SIG-M5 (cell line): ENCODE measurements around the gene GABRD.
"Not testable (repeated sequence)": the region's sequence is repeated elsewhere in the genome, so short reads cannot be mapped to it uniquely, and the experiment has no call there.

ENCODE experiments used
- DNase-seq: peaks from one replicate; lab custom pipeline; 2025; lab: John Stamatoyannopoulos, UW

GABRD gene

GRCh38 chr1:2019172-2019543 lies at the start of gene GABRD:
Gene GABRD, plus strand, starts transcription at chr1:2019345. Its CDS starts 79 bp downstream, at chr1:2019424.
- DNase-seq, result no peak

DNA sequence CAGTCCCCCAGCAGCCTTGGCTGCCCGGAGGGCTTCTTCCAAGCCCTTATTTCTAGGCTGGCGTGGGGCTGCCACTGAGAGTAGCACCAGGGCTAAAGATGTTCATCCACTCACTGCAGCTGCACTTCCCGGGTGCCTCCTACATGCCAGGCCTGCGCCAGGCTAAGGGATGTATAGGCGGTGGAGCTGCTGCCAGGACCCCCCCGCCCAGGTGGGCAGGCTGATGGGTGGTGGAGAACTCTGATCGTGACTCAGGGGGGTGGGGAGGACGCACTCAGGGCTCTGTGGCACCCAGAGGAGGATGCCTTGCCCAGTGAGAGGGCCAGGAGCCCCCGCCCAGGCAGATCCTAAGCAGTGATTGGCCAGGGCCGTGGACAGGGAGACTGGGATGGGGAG lies 49.6 kb upstream of the GABRD start:
- DNase-seq, result no peak

GRCh38 chr1:1969953-1970716 lies 49.0 kb upstream of the GABRD start:
- DNase-seq, result no peak

DNA sequence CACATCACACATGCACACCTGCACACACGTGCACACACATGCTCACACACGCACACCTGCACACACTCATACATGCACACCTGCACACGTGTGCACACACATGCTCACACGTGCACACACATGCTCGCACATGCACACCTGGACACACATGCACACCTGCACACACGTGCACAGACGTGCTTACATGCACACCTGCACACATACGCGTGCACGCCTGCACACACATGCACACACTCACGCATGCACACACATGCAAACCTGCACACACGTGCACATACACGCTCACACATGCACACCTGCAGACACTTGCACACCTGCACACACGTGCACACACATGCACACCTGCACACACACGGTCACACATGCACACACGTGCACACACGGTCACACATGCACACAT lies 48.1 kb upstream of the GABRD start:
- no peak for DNase-seq

GRCh38 chr1:1971688-1972087 lies 47.5 kb upstream of the GABRD start:
- no peak for DNase-seq

- no peak for DNase-seq
Observed at GRCh38 chr1:1972976-1973715, 46.0 kb upstream of the GABRD start.

DNA sequence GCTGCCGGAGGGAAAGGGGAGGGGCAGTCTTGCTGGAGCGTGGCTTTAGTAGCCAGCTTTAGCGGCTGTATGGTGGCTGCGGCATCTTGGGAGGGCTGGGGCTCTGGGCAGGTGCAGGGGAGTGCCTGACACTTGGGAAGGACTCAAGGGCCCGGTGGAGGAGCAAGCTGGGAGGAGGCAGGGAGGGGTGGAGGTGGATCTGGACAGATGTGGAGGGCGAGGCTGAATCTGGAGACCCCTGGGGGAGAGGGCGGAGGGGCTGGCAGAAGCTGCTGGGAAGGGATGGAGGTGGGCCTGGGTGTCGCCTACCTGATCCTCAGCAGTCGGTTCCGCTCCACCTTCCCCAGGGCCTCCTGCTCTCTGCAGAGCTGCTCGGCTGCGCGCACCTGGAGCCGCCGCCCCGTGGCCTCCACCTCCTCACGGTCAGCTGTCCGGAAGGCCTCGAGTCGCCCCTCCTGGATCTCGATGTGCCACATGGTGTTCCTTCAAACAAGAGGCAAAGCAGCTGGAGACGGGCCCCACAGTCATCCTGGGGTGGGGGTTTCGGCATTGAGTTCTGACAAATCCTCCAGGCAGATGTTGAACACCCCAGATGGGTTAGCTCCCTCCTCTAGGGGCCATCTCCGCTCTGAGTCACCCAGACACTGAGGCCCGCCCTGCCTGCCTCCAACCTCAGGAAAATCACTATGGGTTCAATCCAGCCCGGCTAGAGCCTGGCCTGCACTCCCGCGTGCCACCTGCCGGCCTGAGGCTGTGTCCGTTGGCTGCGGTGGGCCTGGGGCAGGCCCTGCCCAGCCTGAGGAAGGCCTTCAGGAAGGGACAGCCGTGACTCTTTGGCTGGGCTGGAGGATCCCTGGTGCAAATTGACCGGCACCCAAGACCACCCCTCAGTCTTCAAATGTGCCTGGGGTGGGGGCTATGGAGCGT lies 45.2 kb upstream of the GABRD start:
- no peak for DNase-seq

- DNase-seq, result no peak
Observed at GRCh38 chr1:1974834-1975233, 44.3 kb upstream of the GABRD start.

DNA sequence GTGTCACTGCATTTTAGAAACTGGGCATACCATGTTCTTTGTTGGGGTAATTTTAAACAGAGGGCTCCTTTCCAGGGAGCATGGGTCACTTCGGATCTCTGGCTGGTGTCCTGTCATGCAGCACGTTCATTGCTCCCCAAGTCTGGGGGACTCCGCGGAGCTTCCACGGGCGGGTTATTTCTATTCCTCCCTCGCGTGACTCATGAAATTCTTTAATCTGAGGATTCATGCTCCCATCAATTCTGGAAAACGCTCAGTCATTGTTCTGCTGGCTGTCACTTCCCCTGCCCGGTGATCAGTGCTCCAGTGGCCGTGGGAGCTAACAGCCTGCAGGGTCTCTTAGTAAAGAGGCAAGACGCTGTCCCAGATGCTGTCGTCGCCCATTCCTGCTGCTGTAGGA lies 43.6 kb upstream of the GABRD start:
- no peak for DNase-seq

DNA sequence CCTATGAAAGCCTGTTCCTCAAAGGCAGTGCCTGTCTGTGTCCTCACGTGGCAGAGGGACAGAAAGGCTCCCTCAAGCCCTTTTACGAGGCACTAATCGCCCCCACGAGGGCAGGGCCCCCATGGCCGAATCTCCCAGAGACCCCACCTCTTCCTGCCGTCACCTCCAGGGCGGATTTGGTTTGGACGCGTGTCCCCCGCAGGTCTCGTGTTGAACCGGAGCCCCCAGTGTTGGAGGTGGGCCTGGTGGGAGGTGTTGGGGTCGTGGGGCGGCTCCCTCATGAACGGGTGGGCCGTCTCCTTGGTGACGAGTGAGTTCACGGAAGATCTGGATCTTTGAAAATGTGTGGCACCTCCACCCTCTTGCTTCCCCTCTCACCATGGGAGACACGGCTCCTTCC lies 43.1 kb upstream of the GABRD start:
- DNase-seq, result no peak

DNA sequence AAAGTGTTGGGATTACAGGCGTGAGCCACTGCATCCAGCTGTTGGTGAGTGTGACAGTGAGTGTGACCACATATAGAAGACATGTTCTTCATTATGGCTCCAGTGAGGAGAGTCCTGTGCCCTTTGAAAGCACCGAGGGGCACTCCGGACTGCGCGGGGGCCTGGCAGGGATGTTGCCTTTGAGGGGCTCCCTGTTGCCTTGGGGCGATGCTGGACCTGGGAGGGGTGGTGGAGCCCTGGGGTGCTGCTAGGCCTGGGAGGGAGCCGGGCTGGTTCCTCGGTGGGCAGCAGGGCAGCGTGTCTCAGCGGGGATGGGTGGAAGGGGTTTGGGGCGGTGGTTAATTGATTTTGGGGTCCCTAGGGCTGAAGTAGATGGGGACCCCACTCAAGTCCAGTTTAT lies 41.0 kb upstream of the GABRD start:
- DNase-seq, result no peak

DNA sequence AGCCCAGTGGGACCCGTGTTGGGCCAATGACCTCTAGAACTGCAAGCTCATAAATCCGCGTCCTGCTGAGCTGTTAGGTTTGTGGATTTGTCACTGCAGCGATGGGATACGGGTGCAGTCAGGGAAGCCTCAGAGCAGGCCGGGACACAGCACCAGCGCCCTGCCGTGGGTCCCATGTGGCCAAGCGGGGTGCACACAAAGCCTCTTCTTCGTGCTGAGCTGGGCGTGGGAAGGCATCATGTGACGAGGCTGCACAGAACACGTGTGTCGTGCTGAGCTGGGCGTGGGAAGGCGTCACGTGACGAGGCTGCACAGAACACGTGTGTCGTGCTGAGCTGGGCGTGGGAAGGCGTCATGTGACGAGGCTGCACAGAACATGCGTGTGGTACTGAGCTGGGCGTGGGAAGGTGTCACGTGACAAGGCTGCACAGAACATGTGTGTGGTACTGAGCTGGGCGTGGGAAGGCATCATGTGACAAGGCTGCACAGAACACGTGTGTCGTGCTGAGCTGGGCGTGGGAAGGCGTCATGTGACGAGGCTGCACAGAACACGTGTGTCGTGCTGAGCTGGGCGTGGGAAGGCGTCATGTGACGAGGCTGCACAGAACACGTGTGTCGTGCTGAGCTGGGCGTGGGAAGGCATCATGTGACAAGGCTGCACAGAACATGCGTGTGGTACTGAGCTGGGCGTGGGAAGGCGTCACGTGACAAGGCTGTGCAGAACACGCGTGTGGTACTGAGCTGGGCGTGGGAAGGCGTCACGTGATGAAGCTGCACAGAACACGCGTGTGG lies 40.3 kb upstream of the GABRD start:
- DNase-seq, result not testable (repeated sequence)

- no peak for DNase-seq
Observed at GRCh38 chr1:1979482-1980165, 39.5 kb upstream of the GABRD start.

DNA sequence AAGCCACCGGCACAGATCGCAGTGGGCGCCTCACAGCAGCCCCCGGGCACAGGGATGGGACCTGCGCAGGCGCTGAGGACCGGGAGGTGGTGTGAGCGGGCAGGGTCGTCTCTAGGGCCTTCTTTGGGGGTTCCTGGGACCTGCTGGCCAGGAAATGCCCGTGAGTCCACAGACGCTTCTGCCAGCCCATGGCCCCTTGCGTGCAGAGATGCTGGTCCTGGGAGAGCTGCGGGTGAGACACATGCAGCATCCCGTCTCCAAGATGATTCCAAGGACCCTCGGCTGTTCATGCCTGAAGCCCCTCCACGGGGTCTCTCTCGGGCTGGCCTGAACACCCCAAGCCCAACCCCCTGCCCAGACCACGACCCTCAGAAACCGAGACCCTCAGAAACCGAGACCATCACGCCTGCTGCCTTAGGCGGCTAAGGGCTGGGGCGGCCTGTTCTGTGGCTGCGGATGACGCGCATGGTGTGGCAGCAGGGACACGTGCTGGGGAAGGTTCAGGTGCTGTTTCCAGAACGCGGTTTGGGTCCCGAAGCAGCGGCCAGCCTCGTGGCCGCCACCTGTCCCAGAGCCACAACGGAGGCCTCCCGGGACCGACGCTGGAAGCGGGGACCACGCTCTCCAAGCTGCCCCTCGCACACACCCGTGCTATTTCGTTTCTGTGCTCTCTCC lies 38.5 kb upstream of the GABRD start:
- no peak for DNase-seq

DNA sequence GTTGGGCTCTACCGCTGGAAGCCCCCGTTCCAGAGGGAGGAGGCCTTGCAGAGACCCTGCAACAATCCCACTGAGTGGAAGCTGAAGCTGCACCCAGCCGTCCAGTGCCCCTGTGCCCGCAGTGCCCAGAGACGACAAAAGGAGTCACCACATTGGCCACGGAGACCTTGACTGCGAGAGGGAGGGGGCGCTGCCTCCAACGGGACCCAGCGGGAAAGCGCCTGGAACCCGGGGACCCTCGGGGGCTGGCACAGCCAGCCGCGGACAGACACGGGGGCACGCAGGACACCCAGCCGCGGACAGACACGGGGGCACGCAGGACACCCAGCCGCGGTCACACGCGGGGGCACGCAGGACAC lies 38.0 kb upstream of the GABRD start:
- no peak for DNase-seq

DNA sequence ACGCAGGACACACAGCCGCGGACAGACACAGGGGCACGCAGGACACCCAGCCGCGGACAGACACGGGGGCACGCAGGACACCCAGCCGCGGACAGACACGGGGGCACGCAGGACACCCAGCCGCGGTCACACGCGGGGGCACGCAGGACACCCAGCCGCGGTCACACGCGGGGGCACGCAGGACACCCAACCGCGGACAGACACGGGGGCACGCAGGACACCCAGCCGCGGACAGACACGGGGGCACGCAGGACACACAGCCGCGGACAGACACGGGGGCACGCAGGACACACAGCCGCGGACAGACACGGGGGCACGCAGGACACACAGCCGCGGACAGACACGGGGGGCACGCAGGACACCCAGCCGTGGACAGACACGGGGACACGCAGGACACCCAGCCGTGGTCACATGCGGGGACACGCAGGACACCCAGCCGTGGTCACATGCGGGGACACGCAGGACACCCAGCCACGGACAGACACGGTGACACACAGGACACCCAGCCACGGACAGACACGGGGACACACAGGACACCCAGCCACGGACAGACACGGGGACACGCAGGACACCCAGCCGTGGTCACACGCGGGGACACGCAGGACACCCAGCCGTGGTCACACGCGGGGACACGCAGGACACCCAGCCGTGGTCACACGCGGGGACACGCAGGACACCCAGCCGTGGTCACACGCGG lies 37.4 kb upstream of the GABRD start:
- not testable (repeated sequence) for DNase-seq

DNA sequence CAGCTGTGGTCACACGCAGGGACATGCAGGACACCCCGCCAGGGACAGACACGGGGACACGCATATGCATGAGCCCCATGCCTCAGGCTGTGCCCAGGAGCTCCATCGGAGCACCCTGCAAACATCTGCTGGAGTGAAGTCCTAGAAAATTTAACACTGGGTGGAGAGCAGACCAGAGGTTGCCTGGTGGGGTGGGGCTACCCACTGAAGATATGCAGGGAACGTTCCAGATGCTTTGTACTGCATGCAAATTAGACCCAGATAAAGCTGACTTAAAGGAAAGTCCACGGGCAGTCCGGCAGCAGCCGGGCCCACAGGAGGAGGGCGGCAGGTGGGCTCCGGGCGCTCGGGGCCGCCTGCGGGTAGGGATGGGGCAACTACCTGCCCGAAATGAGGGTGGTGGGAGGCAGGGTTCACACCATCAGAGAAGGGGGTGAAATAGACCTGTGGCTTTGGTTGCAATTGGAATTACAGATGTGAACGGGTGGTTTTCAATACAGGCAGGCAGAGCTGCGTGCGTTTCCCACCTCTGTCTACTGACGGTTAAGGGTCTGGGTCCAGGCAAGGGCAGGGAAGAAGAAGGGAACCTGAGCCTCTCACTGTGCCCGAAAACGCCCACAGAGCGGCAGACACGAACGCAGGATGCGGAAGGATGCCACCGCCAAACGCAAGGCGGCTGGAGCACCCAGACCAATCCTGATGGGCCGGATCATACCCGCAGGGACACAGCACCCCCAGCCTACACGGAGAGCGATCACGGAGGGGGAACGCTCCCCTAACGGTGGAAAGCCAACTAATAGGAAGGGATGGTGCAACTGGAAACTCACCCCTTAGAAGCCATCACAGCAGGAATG lies 36.5 kb upstream of the GABRD start:
- DNase-seq, result no peak

DNA sequence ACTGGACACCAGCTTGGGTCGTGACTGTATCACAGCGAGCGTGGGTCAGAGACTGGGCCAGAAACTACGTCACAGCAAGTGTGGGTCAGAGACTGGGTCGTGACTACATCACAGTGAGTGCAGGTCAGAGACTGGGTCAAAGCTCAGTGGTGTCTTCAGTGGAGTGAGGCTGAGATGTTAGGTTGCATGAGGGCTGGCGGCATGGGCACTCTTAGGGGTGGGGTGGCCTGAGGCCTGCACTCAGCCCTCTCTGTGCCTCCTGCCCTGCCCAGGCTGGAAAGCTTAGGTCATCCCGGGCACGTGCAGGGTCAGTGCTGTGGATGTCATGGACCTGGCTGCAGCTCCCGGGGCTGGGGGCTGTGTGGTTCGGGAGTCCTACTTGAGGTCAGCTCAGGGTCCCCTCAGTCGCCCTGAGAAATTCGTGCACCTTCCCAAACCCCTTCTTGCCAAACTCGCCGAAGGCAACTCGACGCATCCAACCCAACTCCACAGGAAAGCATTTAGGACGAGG lies 34.5 kb upstream of the GABRD start:
- no peak for DNase-seq
